ENCODE results near the gene MYO3B.
"Not testable (repeated sequence)": the region's sequence is repeated elsewhere in the genome, so short reads cannot be mapped to it uniquely, and the experiment has no call there.

The MYO3B gene

GRCh38 chr2:170263728-170264521 is 86.0 kb downstream of the MYO3B start:
- DNase-seq = not testable (repeated sequence)

DNA sequence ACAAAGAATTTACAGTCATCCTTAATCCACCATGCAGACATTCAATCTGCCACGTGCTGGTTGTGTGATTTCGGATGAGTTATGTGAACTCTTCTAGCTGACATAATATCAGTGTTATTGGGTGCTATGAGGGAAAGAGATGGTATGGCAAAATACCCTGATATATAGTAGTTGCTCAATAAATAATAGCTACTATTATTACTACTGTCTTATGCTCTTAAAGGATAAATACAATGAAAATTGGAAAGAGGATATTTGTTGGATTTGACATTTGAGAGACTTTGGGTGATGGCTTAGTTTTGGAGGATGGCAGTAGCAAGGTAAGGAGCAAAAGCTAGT is 86.5 kb downstream of the MYO3B start:
- no peak for DNase-seq

- DNase-seq = no peak
Measured at GRCh38 chr2:170264865-170265264, 86.9 kb downstream of the MYO3B start.

- no peak for DNase-seq
Measured at GRCh38 chr2:170265321-170265720, 87.4 kb downstream of the MYO3B start.

- no peak for DNase-seq
Measured at GRCh38 chr2:170266358-170266757, 88.4 kb downstream of the MYO3B start.

- DNase-seq = no peak
Measured at GRCh38 chr2:170267071-170267470, 89.1 kb downstream of the MYO3B start.

DNA sequence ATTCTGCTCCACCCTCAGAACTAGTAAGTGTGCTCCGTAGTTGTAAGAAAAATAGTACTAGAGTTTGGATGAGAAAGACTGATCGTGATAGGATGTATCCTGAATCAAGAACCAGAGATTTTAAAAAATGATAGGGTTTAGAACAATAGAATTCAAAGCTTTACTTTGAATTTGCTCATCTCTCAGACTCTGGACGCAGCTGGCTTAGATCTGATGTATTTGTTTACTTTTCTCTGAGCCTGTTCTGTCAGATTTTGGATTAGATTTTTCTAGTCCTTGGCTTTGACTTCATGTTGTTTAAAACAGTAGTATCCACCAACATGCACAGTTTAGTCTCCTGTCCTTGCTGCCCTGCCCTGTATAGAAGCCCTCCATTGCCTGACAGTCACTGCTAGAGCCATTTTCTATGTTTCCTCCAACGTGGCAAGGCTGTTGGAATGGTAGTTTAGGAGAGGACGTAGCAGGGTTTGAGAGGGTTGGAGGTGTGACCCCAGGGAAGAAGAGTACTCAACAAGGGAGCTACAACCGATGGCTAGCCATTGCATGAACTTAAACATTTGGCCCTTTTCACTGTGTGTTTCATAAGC is 92.4 kb downstream of the MYO3B start:
- no peak for DNase-seq

- no peak for DNase-seq
Measured at GRCh38 chr2:170271340-170271739, 93.4 kb downstream of the MYO3B start.

GRCh38 chr2:170276056-170276455 is 98.1 kb downstream of the MYO3B start:
- no peak for DNase-seq

GRCh38 chr2:170276925-170277629 is 99.1 kb downstream of the MYO3B start:
- no peak for DNase-seq

DNA sequence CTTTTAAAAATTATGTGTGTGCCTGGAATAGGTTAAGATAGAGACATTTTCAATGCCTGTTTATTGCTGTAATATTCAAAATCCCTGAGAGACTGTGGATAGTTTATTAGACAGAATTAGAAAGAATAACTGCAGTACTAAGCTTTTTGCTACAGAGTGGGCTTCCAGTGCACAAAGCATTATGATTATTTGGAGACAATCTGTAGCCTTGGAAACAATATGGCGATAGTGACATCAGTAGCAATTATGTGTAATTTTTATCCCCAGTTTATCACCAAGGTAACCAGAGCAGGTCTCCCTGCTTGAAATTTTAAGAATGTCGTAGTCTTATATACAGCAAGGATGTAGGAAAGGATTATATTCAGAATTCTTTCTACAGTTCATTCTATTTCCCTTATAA is 100.0 kb downstream of the MYO3B start:
- DNase-seq = no peak

- not testable (repeated sequence) for DNase-seq
Measured at GRCh38 chr2:170279615-170280014, 101.7 kb downstream of the MYO3B start.

DNA sequence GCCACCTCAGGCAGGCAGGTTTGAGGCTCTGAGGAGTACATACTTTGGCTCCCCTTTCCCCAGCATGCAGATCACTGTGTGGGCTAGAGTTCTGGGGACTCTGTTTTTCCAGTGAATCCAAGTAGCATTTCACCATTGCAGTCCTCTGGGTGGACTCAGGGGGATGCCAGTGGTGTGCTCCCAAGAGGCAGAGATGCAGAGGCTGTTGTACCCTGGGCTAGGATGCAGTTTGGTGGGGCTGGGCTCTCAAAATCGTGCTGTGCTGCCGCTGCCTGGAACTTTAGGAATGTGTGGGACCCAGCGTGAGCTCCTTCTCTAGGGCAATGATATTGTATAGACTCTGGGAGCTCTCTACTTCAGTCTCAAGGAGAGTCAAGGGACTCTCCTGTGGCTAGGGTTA is 104.9 kb downstream of the MYO3B start:
- DNase-seq = no peak

GRCh38 chr2:170284205-170284604 is 106.3 kb downstream of the MYO3B start:
- no peak for DNase-seq

- DNase-seq = no peak
Measured at GRCh38 chr2:170288859-170289258, 110.9 kb downstream of the MYO3B start.

DNA sequence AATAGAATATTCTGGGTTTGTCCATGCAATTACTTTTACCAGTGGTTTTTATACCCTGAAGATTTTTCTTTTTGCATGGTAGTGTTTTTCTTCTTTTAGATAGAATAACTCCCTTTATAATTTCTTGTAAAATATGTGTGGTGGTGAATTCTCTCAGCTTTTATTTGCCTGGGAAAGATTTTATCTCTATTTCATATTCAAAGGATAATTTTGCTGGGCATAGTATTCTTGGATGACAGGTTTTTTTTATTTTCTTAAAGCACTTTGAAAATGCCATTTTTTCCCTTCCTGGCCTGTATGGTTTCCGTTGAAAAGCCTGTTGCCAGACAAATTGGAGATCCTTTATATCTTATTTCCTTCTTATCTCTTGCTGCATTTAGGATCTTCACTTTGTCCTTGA is 113.5 kb downstream of the MYO3B start:
- DNase-seq = no peak

DNA sequence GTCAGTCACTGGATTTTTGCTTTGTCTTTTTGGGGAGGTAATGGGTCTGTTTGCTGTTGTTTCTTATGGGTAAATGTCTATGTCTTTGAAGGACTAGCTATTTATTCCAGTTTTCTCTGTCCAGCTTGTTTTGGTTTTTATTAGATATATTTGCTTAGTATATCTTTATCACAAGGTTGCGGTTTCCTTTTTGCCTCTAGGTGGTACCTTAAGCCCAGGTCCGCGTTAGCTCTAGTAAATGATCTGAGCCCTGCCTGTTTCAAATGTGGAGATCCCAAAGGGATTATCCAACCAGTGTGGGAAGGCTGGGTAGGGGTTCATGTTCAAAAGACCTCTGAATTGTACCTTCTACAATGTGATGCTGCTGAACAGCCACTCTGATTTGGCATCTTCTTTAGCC is 114.5 kb downstream of the MYO3B start:
- no peak for DNase-seq

- DNase-seq = no peak
Measured at GRCh38 chr2:170297496-170297895, 119.5 kb downstream of the MYO3B start.

- no peak for DNase-seq
Measured at GRCh38 chr2:170298115-170298514, 120.2 kb downstream of the MYO3B start.

- DNase-seq = no peak
Measured at GRCh38 chr2:170298861-170299429, 121.0 kb downstream of the MYO3B start.

- DNase-seq = no peak
Measured at GRCh38 chr2:170300993-170301392, 123.0 kb downstream of the MYO3B start.

GRCh38 chr2:170301626-170302025 is 123.7 kb downstream of the MYO3B start:
- DNase-seq = no peak

GRCh38 chr2:170305711-170306110 is 127.8 kb downstream of the MYO3B start:
- DNase-seq = no peak

Data from stimulated activated naive CD4-positive, alpha-beta T cell (primary cell).